ENCODE results near the gene COL9A3.

Gene COL9A3

GRCh38 chr20:62843656-62844055, 26.8 kb downstream of the COL9A3 start:
- WGBS, 2 donors (ENCODE audit: extremely low coverage in 2 of 2, insufficient read length in 2 of 2, insufficient replicate concordance in 1 of 2): no CpG with 5 or more reads among the region's 10 CpGs
- no peak overlapping the region for H3K27ac ChIP-seq (replicated peaks; ENCODE audit: low read length)
- H3K4ac ChIP-seq (ENCODE audit: low read length): no peak overlapping the region
- H3K4me1 ChIP-seq (ENCODE audit: control insufficient read depth in 2 of 2, insufficient read depth in 1 of 2, low read depth in 1 of 2, low read length in 2 of 2): peaks cover 3 to 6% of the 10 kb centered on the region in 2 donors
- no peak overlapping the region for H2BK5ac ChIP-seq (ENCODE audit: low read length)
- peaks cover 9 to 18% of the 10 kb centered on the region in 2 donors for H3K36me3 ChIP-seq (replicated peaks in 1 of 2; ENCODE audit: control insufficient read depth in 2 of 2, insufficient read depth in 2 of 2, low read length in 2 of 2)
- H2BK12ac ChIP-seq (ENCODE audit: low read length): no peak overlapping the region
- no peak overlapping the region for H3K14ac ChIP-seq (ENCODE audit: low read length)
- H2BK120ac ChIP-seq (ENCODE audit: low read depth, low read length): no peak overlapping the region
- no peak overlapping the region for H3K9ac ChIP-seq (ENCODE audit: low read depth, low read length, poor library complexity)
- peaks cover 3% of the 10 kb centered on the region for H3K79me1 ChIP-seq (ENCODE audit: low read depth, low read length)
- no peak overlapping the region for H3K18ac ChIP-seq (ENCODE audit: low read length)
- no peak overlapping the region for H4K8ac ChIP-seq (ENCODE audit: low read depth, low read length)
- no peak overlapping the region for H2AK5ac ChIP-seq (ENCODE audit: low read depth, low read length)
- H3K4me3 ChIP-seq (ENCODE audit: low read length in 2 of 2): no peak overlapping the region
- no peaks in the 10 kb centered on the region for H3K27me3 ChIP-seq (ENCODE audit: control insufficient read depth in 3 of 3, insufficient read depth in 3 of 3, low read depth in 1 of 3, low read length in 3 of 3)
- DNase-seq (ENCODE audit: low spot score): no peak
- no peak overlapping the region for H2AFZ ChIP-seq (ENCODE audit: low read length)
- no peak overlapping the region for H2BK15ac ChIP-seq (ENCODE audit: low read length)
- peaks cover 2 to 7% of the 10 kb centered on the region in 2 donors for H3K9me3 ChIP-seq (replicated peaks in 1 of 2; ENCODE audit: control insufficient read depth in 2 of 2, insufficient read depth in 1 of 2, low read depth in 1 of 2, low read length in 2 of 2)
- no peak overlapping the region for H3K4me2 ChIP-seq (ENCODE audit: insufficient read depth, low read length, poor library complexity, severe bottlenecking)
- H4K91ac ChIP-seq (ENCODE audit: low read depth, low read length, poor library complexity): no peak overlapping the region
- H3K23ac ChIP-seq (ENCODE audit: low read depth, low read length, poor library complexity): no peak overlapping the region

DNA sequence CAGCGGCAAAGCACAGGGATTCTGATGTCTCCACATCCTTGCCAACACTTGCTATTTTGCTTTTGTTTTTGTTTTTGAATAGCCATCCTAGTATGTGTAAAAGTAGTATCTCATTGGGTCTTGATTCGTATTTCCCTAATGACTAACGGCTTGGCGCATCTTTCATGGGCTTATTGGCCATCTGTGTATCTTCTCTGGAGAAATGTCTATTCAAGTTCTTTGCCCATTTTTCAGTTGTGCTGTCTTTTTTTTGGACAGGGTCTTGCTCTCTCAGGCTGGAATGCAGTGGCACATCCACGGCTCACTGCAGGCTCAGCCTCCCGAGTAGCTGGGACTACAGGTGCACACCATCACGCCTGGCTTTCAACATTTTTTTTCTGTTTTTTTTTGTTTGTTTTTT, 27.3 kb downstream of the COL9A3 start:
- Histone ChIP-seq H3K4me1 (ENCODE audit: control insufficient read depth in 2 of 2, insufficient read depth in 1 of 2, low read depth in 1 of 2, low read length in 2 of 2) (peaks cover 3 to 6% of the 10 kb centered on the region in 2 donors), H3K4me2 (ENCODE audit: insufficient read depth, low read length, poor library complexity, severe bottlenecking) (no peak overlapping the region), H3K4ac (ENCODE audit: low read length) (no peak overlapping the region), H2BK120ac (ENCODE audit: low read depth, low read length) (no peak overlapping the region), H2BK5ac (ENCODE audit: low read length) (no peak overlapping the region), H3K4me3 (ENCODE audit: low read length in 2 of 2) (no peak overlapping the region), H2AK5ac (ENCODE audit: low read depth, low read length) (no peak overlapping the region), H3K14ac (ENCODE audit: low read length) (no peak overlapping the region), H2BK15ac (ENCODE audit: low read length) (no peak overlapping the region), H4K8ac (ENCODE audit: low read depth, low read length) (no peak overlapping the region), H3K9me3 (replicated peaks in 1 of 2; ENCODE audit: control insufficient read depth in 2 of 2, insufficient read depth in 1 of 2, low read depth in 1 of 2, low read length in 2 of 2) (peaks cover 2 to 7% of the 10 kb centered on the region in 2 donors), H3K9ac (ENCODE audit: low read depth, low read length, poor library complexity) (no peak overlapping the region), H3K23ac (ENCODE audit: low read depth, low read length, poor library complexity) (no peak overlapping the region), H3K36me3 (replicated peaks in 1 of 2; ENCODE audit: control insufficient read depth in 2 of 2, insufficient read depth in 2 of 2, low read length in 2 of 2) (peaks cover 9 to 22% of the 10 kb centered on the region in 2 donors), H4K91ac (ENCODE audit: low read depth, low read length, poor library complexity) (no peak overlapping the region), H3K27ac (replicated peaks; ENCODE audit: low read length) (no peak overlapping the region), H2BK12ac (ENCODE audit: low read length) (no peak overlapping the region), H3K18ac (ENCODE audit: low read length) (no peak overlapping the region), H3K79me1 (ENCODE audit: low read depth, low read length) (peaks cover 3% of the 10 kb centered on the region), H3K27me3 (ENCODE audit: control insufficient read depth in 3 of 3, insufficient read depth in 3 of 3, low read depth in 1 of 3, low read length in 3 of 3) (no peaks in the 10 kb centered on the region), H2AFZ (ENCODE audit: low read length) (no peak overlapping the region)
- no CpG with 5 or more reads among the region's 7 CpGs for WGBS, 2 donors (ENCODE audit: extremely low coverage in 2 of 2, insufficient read length in 2 of 2, insufficient replicate concordance in 1 of 2)
- no peak for DNase-seq (ENCODE audit: low spot score)

DNA sequence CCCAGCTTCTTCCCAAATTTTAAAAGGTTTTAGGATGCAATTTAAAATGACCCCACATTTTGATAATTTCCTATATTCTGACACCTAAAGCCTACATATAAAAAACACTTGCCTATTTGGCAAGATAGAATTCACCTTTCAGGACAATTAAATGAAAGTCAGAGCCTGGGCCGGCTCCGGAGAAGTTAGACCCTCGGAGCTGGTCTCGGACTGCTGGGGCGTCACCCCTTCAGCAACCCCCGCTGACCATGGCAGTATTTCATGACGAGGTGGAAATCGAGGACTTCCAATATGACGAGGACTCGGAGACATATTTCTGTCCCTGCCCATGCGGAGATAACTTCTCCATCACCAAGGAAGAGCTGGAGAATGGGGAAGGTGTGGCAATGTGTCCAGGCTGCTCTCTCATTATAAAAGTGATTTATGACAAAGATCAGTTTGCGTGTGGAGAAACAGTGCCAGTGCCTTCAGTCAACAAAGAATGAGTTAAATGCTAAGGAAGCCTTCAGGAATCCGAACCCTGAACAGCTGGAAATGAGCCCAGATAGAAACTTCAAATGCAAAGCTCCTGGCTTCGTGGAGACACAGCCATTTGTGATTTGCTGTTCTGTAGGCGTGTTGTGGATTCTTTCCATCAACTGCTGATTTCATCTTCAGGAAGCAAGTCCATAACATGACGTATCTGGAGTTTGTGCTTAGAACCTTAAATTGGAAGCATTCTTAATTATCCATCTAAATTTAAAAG, 28.7 kb downstream of the COL9A3 start:
- no peak overlapping the region for H3K4ac ChIP-seq (ENCODE audit: low read length)
- H3K23ac ChIP-seq (ENCODE audit: low read depth, low read length, poor library complexity): no peak overlapping the region
- H3K27ac ChIP-seq (replicated peaks; ENCODE audit: low read length): no peak overlapping the region
- no peak overlapping the region for H2AFZ ChIP-seq (ENCODE audit: low read length)
- H4K91ac ChIP-seq (ENCODE audit: low read depth, low read length, poor library complexity): no peak overlapping the region
- H3K18ac ChIP-seq (ENCODE audit: low read length): no peak overlapping the region
- H3K4me2 ChIP-seq (ENCODE audit: insufficient read depth, low read length, poor library complexity, severe bottlenecking): no peak overlapping the region
- peaks cover 11 to 36% of the 10 kb centered on the region in 2 donors for H3K36me3 ChIP-seq (replicated peaks in 1 of 2; ENCODE audit: control insufficient read depth in 2 of 2, insufficient read depth in 2 of 2, low read length in 2 of 2)
- no peak overlapping the region for H3K4me3 ChIP-seq (ENCODE audit: low read length in 2 of 2)
- no peak overlapping the region for H2BK5ac ChIP-seq (ENCODE audit: low read length)
- no peak overlapping the region for H3K14ac ChIP-seq (ENCODE audit: low read length)
- no peak overlapping the region for H2BK15ac ChIP-seq (ENCODE audit: low read length)
- H3K4me1 ChIP-seq (ENCODE audit: control insufficient read depth in 2 of 2, insufficient read depth in 1 of 2, low read depth in 1 of 2, low read length in 2 of 2): peaks cover 2 to 3% of the 10 kb centered on the region in 2 donors
- H3K9me3 ChIP-seq (replicated peaks in 1 of 2; ENCODE audit: control insufficient read depth in 2 of 2, insufficient read depth in 1 of 2, low read depth in 1 of 2, low read length in 2 of 2): peaks cover 2 to 7% of the 10 kb centered on the region in 2 donors
- H3K27me3 ChIP-seq (ENCODE audit: control insufficient read depth in 3 of 3, insufficient read depth in 3 of 3, low read depth in 1 of 3, low read length in 3 of 3): no peaks in the 10 kb centered on the region
- no peak overlapping the region for H2BK12ac ChIP-seq (ENCODE audit: low read length)
- peaks cover 3% of the 10 kb centered on the region for H3K79me1 ChIP-seq (ENCODE audit: low read depth, low read length)
- H3K9ac ChIP-seq (ENCODE audit: low read depth, low read length, poor library complexity): no peak overlapping the region
- no peak overlapping the region for H2AK5ac ChIP-seq (ENCODE audit: low read depth, low read length)
- no peak overlapping the region for H4K8ac ChIP-seq (ENCODE audit: low read depth, low read length)
- no peak overlapping the region for H2BK120ac ChIP-seq (ENCODE audit: low read depth, low read length)
- no peak for DNase-seq (ENCODE audit: low spot score)
- no CpG with 5 or more reads among the region's 16 CpGs for WGBS, 2 donors (ENCODE audit: extremely low coverage in 2 of 2, insufficient read length in 2 of 2, insufficient replicate concordance in 1 of 2)

- no peak overlapping the region for H2BK5ac ChIP-seq (ENCODE audit: low read length)
- H3K4me3 ChIP-seq (ENCODE audit: low read length in 2 of 2): no peak overlapping the region
- H3K79me1 ChIP-seq (ENCODE audit: low read depth, low read length): peaks cover 6% of the 10 kb centered on the region
- H3K4me1 ChIP-seq (ENCODE audit: control insufficient read depth in 2 of 2, insufficient read depth in 1 of 2, low read depth in 1 of 2, low read length in 2 of 2): peaks cover 2 to 3% of the 10 kb centered on the region in 2 donors
- no peak overlapping the region for H2BK12ac ChIP-seq (ENCODE audit: low read length)
- no peak overlapping the region for H2BK15ac ChIP-seq (ENCODE audit: low read length)
- H2AFZ ChIP-seq (ENCODE audit: low read length): no peak overlapping the region
- peaks cover 2 to 7% of the 10 kb centered on the region in 2 donors for H3K9me3 ChIP-seq (replicated peaks in 1 of 2; ENCODE audit: control insufficient read depth in 2 of 2, insufficient read depth in 1 of 2, low read depth in 1 of 2, low read length in 2 of 2)
- no peak overlapping the region for H2AK5ac ChIP-seq (ENCODE audit: low read depth, low read length)
- H2BK120ac ChIP-seq (ENCODE audit: low read depth, low read length): no peak overlapping the region
- H3K4ac ChIP-seq (ENCODE audit: low read length): no peak overlapping the region
- H3K9ac ChIP-seq (ENCODE audit: low read depth, low read length, poor library complexity): no peak overlapping the region
- no peak overlapping the region for H4K91ac ChIP-seq (ENCODE audit: low read depth, low read length, poor library complexity)
- H3K23ac ChIP-seq (ENCODE audit: low read depth, low read length, poor library complexity): no peak overlapping the region
- no peaks in the 10 kb centered on the region for H3K27me3 ChIP-seq (ENCODE audit: control insufficient read depth in 3 of 3, insufficient read depth in 3 of 3, low read depth in 1 of 3, low read length in 3 of 3)
- H4K8ac ChIP-seq (ENCODE audit: low read depth, low read length): peak overlapping the region; percentile 24
- no peak overlapping the region for H3K14ac ChIP-seq (ENCODE audit: low read length)
- no peak for DNase-seq (ENCODE audit: low spot score)
- H3K27ac ChIP-seq (replicated peaks; ENCODE audit: low read length): no peak overlapping the region
- no peak overlapping the region for H3K4me2 ChIP-seq (ENCODE audit: insufficient read depth, low read length, poor library complexity, severe bottlenecking)
- no CpG with 5 or more reads among the region's 19 CpGs for WGBS, 2 donors (ENCODE audit: extremely low coverage in 2 of 2, insufficient read length in 2 of 2, insufficient replicate concordance in 1 of 2)
- no peak overlapping the region for H3K18ac ChIP-seq (ENCODE audit: low read length)
- H3K36me3 ChIP-seq (replicated peaks in 1 of 2; ENCODE audit: control insufficient read depth in 2 of 2, insufficient read depth in 2 of 2, low read length in 2 of 2): peaks cover 11 to 43% of the 10 kb centered on the region in 2 donors
These were observed 29.5 kb downstream of the COL9A3 start for GRCh38 chr20:62846166-62846890.

Data from neuronal stem cell (in vitro differentiated cells).